GM19463 (cell line): Measurements from ENCODE around the gene FOXR2.
A peak's percentile ranks its signal among the peaks of the same experiment; 100 is the strongest.

Source experiments
- ATAC-seq: cut with Tn5 transposase; IDR thresholded peaks from one replicate; pipeline ENCODE4 v1.9.1; 2021; ENCODE audit warnings: mild to moderate bottlenecking, moderate library complexity; ENCODE audit not compliant: unreplicated experiment

The FOXR2 gene

DNA sequence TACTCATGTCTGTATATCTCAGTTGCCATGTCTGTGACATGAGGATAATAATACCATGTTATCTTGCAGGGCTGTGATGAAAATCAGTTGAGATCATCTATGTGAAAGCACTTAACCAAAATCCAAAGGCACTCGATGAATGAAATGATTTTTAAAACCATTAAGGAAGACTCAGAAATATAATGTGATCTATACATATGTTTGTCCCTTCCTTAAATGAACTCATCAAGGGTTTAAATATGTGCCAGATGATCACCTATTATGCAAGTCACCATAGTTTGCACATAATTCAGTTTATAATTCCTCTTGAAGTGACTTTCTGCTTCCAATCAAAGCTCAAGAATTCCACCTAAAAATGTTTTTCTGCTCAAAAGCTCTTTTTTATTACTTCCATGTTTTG, at the start of gene FOXR2:
Gene FOXR2 (plus strand): TSS at position 301 of the 400 bp plus-strand sequence. CDS start 312 bp downstream, outside the sequence.
- ATAC-seq, result no peak

DNA sequence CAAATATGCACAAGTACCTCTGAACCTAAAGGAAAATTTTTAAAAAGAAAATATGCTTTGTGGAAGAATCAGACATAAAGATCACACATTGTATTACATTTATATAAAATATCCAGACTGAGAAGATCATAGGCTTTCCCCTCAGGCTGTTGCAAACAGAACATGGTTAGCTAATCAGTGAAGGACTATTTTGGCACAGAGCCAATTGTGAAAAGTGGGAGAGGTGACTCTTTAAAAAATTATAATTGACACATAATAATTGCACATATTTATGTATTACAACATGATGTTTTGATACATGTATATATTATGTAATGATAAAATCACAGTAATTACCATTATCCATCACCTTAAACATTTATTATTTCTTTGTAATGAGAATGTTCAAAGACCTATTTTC, 44.1 kb upstream of the FOXR2 start:
- ATAC-seq, result no peak

GRCh38 chrX:55582447-55582846, 40.8 kb upstream of the FOXR2 start:
- ATAC-seq, result no peak

- no peak for ATAC-seq
Observed at GRCh38 chrX:55593296-55593695, 29.9 kb upstream of the FOXR2 start.

DNA sequence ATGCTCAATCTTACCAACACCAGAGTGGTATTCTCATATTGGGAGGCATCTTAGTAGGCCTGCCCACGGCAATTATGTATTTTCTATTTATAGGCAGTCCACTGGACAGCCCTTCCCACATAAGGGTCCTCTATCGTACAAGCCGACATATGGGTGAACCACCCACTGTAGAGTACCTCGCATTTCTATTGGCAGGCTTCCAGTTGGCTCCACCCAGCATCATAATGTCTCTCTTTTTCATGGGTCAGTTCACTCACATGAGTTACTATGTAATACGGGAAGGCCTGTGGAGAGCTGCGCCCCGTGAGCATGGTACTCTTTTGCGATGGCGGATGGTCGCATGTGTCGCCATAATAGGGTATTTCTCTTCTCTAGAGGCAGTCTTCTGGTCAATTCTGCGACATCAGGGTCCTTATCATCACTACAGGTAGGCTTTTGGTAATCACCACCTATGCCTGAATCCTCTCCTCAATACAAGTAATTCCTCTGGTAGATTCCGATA, 29.4 kb upstream of the FOXR2 start:
- no peak for ATAC-seq

DNA sequence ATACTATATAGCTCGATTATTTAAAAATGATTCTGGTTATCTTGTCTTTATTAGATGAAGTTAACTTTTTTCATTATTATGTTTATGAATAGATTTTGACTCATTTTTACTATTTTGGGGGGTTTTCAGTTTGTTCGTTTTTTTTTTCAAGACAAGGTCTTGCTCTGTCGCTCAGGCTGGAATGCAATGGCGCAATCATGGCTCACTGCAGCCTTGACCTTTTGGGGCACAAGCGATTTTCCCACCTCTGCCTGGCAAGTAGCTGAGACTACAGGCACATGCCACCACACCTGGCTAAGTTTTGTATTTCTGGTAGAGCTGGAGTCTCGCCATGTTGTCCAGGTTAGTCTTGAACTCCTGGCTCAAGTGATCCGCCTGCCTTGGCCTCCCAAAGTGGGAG, 24.9 kb upstream of the FOXR2 start:
- no peak for ATAC-seq

- ATAC-seq, result no peak
Observed at GRCh38 chrX:55619547-55619946, 3.7 kb upstream of the FOXR2 start.

DNA sequence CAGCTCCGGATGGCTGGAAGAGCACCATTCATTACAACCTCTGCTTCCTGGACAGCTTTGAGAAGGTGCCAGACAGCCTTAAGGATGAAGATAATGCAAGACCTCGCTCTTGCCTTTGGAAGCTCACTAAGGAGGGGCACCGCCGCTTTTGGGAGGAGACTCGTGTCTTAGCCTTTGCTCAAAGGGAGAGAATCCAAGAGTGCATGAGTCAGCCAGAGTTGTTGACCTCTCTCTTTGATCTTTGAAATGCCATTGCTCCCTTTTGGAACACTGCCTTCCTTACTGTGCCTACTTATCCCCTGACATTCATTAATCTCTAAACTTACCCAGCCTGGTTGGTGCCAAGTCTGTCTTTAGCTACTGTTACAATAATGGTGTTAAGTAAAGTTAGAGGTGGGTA, 1.2 kb downstream of the FOXR2 start:
- ATAC-seq, result no peak

DNA sequence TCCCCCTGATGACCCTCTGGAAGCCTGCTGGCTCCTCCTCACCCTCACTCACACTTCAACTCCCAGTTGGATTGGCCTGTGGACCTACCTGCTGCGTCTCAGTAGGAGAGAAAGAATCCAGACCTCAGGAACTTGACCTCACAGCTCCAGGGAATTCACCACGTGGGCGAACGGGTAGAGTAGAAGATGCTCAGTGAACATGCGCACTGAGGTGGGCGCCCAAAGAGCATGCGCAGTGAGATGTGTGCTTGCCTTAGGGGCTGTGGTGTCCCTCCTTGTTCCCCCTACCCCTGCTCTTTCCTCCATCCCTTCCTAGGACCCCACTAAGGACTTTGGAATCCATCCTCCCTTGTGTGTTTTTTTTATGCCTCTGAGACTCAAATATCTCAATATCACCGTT, 12.9 kb downstream of the FOXR2 start:
- ATAC-seq, result no peak

DNA sequence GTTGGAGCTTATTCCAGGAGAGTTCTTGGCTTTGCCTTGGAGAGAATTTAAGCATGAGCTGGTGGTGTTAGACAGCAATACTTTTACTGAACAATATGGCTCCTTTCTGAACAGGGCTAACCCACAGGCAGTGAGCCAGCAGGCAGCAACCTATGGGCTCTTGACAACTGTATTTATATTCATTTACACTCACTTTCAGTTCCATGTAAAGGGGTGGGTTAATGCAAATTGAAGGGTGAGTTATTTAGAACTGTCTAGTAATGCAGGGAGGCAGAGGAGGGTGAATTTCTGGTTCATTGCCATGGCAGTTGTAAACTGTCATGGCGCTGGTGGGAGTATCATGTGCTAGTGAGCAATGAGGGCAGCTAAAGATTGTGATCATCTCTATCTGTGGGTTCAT, 15.7 kb downstream of the FOXR2 start:
- ATAC-seq, result peak; percentile 41

- ATAC-seq, result peak; percentile 79
Observed at GRCh38 chrX:55640854-55641253, 17.7 kb downstream of the FOXR2 start.

GRCh38 chrX:55648434-55648833, 25.2 kb downstream of the FOXR2 start:
- ATAC-seq, result peak; percentile 66

GRCh38 chrX:55659931-55660330, 36.7 kb downstream of the FOXR2 start:
- no peak for ATAC-seq

DNA sequence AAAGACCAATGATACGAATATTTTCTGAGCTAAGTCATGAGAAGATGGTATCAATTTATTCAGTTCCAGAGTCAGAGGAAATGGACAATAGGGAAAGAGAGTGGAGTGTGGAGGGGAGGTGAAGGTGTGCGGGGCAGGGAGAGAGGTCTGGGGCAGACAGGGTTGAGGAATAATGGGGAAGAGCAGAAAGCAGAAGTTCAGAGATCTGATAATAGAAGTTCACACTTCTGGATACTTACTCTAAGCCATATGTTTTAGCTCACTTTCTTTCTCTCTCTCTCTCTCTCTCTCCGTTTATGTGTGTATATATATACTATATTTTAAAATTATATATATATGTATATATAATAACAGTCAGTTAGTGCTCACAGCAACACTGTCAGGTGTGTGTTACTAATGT, 40.4 kb downstream of the FOXR2 start:
- no peak for ATAC-seq

- ATAC-seq, result no peak
Observed at GRCh38 chrX:55668084-55668483, 44.9 kb downstream of the FOXR2 start.
